WI38 (cell line): ENCODE results near the gene STAT3.

Experiments used
- H3K4me3 ChIP-seq: 2 replicates; pipeline ENCODE4 v1.5.1; 2011; ENCODE audit warnings: low read depth, mild to moderate bottlenecking, control low read depth, low read length
- CTCF ChIP-seq: IDR thresholded peaks from 2 replicates; pipeline ENCODE4 v1.5.1; 2012; ENCODE audit warnings: low read depth, mild to moderate bottlenecking, control low read depth, low read length

Gene STAT3

GRCh38 chr17:42387661-42388380 lies 421 bp downstream of the STAT3 start:
- no peak for TF ChIP-seq CTCF
- H3K4me3 ChIP-seq = peak overlapping the region; percentile 96

- peak overlapping the region; percentile 96 for H3K4me3 ChIP-seq
- TF ChIP-seq CTCF = no peak
These were observed 1.2 kb downstream of the STAT3 start for GRCh38 chr17:42386777-42387657.

- no peak overlapping the region for H3K4me3 ChIP-seq
- TF ChIP-seq CTCF = no peak
These were observed 6.3 kb downstream of the STAT3 start for GRCh38 chr17:42381898-42382297.

- no peak for TF ChIP-seq CTCF
- no peak overlapping the region for H3K4me3 ChIP-seq
These were observed 7.3 kb downstream of the STAT3 start for GRCh38 chr17:42380935-42381334.

GRCh38 chr17:42378959-42379594 lies 9.2 kb downstream of the STAT3 start:
- H3K4me3 ChIP-seq = peak overlapping the region; percentile 48
- TF ChIP-seq CTCF = no peak

GRCh38 chr17:42378359-42378958 lies 9.8 kb downstream of the STAT3 start:
- no peak overlapping the region; the same call in 1 of the 2 replicates for H3K4me3 ChIP-seq
- TF ChIP-seq CTCF = no peak
